TTC549 (cell line): Measurements from ENCODE around the gene RPL14.

Source experiments
- FAIRE-seq: peaks from 2 replicates; lab custom pipeline; 2012; peaks lifted over from hg19 to GRCh38; lab: Jason Lieb, UNC

RPL14 gene

DNA sequence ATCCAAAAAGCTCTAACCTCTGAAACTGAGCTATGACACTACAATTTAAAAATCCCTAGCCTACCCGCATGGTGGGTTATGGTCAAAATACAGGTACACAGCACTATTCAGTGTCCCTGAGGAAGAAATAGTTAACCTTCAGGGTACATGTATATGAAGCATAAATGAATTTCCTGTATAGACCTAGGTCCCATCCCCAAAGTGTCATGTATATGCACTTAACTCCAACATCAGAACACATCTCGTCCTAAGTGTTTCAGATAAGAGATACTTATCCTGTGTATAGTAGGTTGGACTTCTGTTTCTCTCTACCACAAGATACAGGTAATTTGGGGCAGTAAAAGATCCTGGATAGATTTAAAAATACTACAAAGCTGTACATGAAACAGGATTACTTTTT, 6.4 kb downstream of the RPL14 start:
- FAIRE-seq: no peak

GRCh38 chr3:40464339-40465110, 7.4 kb downstream of the RPL14 start:
- no peak for FAIRE-seq

GRCh38 chr3:40465111-40465407, 7.9 kb downstream of the RPL14 start:
- no peak for FAIRE-seq

- FAIRE-seq: no peak
Measured at GRCh38 chr3:40465456-40465855, 8.3 kb downstream of the RPL14 start.

- FAIRE-seq: no peak
Measured at GRCh38 chr3:40468018-40468417, 10.9 kb downstream of the RPL14 start.

DNA sequence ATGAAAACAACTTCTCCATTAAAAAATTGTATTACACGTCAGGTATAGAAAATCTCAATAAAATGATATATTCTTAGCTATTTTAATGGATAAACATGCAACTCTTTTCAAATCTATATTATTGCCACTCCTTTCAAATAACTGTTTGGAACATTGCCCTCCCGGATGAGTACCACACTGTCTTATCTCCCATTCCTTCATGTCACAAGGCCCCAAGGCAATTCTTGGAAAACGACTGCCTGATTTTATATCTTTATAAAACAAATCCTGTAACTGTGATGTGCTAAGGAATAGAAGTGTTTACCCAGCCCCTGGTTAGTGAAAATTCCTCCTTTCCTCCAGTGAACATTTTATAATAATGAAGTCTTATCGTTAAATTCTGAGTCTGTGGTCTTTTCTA, 13.6 kb downstream of the RPL14 start:
- no peak for FAIRE-seq

DNA sequence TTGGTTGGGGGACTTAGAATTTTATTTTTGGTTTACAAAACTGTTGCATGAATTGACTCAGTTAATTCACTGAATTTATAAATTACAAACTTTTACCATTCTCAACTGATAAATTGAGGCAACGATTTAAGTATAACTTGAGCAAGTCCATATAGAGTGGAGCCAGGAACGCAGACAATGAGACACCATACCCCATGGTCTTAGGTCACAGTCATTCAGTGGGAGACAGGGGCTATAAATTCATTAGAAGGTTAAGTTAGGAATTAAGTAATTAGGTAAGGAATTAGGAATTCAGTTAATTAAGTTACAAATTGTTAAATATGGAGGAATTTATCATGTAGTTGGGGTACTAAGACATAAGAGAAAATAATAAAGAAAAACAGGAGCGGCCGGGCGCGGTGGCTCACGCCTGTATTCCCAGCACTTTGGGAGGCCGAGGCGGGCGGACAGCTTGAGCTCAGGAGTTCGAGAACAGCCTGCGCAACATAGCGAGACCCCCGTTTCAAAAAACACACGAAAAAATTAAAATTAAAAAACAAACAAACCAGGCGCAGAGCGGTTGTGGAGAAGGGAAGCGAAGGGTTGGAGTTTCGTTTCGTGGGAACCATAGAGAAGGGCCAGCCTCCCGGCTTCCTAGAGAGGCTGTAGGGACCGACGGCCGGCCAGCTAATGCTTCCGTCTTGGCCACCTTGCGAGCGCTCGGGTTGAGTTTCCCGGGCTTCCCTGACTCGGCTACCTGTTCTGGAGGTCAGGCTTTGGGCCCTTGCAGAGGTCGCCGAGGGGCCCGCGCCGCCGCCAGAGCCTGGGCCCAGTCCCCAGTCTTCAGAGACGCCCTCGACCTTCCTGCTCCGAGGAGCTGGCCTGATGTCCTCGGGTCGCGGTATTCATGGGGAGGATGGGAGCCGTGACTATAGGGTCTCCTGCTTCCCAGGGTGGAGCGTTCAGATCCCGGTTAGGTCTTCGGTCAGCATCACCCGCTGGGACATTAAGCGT, 19.6 kb downstream of the RPL14 start, which contains the start of gene ZNF619:
Gene ZNF619 (plus strand): TSS at position 645 of the 993 bp plus-strand sequence. CDS start 858 bp downstream, outside the sequence.
- no peak for FAIRE-seq

DNA sequence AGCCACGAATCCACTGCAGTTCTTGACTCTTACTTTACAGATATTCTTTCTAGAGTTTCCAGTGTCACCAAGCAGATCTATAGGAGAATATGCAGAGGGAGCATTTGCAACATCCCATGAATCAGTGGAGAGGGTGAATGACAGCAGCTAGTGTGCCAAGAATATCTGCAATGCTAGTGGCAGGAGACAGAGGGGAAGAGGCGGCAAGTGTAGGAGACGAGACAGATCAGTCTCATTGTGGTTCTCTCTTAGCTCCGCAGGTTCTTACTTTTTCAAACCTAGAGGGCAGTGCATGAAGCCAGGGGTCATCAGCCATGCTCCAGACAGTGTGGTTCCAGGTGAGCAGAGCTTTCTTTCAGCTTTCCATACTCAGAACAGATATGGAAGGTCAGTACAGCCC, 20.5 kb downstream of the RPL14 start:
- FAIRE-seq: no peak

DNA sequence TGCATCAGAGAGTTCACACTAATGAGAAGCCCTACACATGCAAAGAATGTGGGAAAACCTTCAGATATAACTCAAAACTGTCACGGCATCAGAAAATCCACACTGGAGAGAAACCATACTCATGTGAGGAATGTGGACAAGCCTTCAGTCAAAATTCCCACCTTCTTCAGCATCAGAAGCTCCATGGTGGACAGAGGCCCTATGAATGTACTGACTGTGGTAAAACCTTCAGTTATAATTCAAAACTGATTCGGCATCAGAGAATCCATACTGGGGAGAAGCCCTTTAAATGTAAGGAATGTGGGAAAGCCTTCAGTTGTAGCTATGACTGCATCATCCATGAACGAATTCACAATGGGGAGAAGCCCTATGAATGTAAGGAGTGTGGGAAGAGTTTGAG, 30.0 kb downstream of the RPL14 start:
- FAIRE-seq: no peak

DNA sequence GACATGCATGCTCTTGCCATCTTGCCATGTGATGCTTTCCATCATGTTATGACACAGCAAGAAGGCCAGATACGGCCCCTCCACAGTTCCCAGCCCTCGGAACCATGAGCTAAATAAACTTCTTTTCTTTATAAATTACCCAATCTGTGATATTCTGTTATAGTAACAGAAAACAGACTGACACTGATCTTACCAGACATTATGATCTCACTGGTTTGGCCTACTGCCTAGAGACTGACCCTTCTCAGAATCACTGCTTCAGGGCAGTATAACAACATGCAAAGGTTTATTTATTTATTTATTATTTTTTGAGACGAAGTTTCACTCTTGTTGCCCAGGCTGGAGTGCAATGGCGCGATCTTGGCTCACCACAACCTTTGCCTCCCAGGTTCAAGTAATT, 33.8 kb downstream of the RPL14 start:
- no peak for FAIRE-seq

GRCh38 chr3:40494698-40495097, 37.6 kb downstream of the RPL14 start:
- FAIRE-seq: no peak

DNA sequence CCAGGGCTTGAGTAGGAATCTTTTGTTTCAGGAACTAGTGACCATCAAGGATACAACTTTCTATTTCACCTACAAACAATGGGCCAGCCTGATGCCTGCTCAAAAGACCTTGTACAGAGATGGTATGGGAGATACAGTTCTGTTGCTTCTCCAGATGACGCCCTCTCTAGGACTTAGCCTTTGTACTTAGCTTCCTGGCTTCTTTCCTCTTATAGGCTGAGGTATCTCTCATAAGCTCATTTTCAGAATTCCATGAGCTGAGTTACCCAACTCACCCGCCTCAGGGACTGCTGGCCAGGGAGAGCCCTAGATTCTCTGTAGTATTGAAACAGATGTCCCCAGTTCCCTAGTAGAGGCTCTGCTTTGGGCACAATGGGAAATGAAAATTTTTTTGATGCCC, 40.1 kb downstream of the RPL14 start:
- FAIRE-seq: no peak

DNA sequence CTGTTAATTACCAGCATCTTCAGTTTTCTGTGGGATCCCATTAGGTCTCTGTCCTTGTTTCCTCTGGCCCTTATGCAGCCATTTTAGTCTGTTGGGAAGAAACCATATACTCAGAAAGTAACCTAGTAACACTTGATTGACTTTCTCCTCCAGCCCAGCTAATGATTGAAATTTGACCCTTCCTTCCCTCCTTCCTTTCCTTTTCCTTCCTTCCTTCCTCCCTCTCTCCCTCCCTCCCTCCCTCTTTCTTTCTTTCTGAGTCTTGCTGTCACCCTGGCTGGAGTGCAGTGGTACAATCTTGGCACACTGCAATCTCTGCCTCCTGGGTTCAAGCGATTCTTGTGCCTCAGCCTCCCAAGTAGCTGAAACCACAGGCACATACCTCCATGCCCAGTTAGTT, 42.8 kb downstream of the RPL14 start:
- FAIRE-seq: no peak

DNA sequence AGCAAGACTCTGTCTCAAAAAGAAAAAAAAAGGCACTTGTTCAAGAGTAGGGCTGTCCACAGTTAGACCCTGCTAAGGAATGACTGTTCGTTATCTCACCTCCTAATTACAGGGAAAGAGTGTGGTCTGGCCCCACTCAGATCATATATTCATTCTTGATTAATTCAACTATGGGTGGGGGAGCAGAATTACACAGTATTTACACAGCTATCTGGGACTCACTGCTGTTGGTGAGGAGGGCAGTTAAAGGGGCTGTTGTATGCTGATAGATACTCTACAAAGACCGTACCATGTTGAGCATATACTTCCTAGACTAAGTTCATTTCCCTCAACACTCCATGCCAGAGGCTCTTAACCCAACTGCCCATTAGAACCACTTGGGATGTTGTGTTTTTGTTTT, 44.9 kb downstream of the RPL14 start:
- FAIRE-seq: no peak

DNA sequence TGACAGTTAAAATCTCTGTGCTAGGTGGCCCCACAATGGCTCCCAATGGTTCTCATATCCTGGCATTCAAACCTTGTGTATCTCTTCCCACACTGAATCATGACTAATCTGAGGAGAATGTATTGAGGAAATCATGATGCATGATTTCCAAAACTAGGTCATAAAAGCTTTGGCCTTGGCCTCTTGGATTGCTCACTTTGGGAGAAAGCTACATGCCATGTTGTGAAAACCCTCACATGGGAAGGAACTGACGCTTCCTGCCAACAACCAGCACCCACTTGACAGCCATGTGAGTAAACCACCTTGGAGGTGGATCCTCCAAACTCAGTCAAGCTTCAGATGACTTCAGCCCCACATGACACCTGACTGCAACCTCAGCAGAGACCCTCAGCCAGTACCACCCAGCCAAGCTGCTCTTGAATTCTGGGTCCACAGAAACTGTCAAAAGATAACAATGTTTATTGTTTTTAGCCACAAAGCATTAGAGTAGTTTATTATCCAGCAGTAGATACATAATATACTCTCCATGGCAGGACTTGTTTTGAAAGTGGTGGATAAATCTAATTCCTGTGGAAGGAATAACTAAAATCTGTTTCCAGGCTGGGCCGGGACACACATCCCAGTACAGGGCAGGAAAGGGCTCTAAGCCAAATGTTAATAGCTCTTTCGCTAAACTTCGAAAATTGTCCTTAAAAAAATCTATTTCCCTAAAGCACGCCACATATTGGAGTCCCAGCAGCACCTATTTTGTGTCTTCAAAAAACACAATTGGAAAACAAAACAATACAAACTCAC, 47.7 kb downstream of the RPL14 start:
- FAIRE-seq: no peak

DNA sequence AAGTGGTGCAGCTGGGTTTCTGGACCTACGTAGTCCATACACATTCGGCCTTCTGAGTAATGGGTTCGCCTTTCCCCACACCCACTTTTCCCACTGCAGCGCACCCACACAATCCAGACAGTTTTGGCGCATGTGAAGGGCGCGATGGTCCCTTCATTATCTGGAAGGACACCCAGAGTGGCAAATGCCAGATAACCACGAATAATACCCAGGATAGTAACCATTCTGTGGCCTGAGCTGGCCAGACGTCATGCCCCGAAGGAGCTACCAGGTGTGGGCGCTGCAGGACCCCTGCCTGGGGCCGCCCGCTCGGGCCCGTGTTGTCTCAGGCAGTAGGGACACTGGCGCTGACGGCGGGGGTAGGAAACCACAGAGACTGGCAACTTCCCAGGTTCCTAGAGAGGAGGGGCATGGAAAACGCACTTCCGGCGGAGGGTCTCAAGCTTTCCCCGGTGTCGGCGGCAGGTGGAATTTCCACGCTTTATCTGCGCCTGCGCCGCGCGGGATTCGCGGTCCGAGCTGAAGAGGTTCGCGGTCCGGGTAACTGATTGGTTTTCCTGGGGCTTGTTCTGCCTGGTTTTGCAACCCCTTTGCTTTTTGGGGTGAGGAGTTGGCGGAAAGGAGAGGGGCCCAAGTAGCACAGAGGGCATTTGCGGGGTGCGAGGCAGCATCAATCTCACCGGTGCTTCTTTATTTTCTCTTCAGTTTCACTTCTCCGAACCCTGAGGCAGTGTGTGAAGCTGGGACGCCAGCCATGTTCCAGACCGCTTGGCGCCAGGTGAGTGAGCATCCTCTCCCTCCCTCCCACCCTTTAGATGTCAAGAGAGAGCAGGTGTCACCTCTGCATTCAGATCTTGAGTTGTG, 48.7 kb downstream of the RPL14 start, which contains the start of gene ZNF620:
Gene ZNF620 (plus strand): TSS at position 441 of the 864 bp plus-strand sequence. CDS start 314 bp downstream, at position 755.
- FAIRE-seq: no peak

DNA sequence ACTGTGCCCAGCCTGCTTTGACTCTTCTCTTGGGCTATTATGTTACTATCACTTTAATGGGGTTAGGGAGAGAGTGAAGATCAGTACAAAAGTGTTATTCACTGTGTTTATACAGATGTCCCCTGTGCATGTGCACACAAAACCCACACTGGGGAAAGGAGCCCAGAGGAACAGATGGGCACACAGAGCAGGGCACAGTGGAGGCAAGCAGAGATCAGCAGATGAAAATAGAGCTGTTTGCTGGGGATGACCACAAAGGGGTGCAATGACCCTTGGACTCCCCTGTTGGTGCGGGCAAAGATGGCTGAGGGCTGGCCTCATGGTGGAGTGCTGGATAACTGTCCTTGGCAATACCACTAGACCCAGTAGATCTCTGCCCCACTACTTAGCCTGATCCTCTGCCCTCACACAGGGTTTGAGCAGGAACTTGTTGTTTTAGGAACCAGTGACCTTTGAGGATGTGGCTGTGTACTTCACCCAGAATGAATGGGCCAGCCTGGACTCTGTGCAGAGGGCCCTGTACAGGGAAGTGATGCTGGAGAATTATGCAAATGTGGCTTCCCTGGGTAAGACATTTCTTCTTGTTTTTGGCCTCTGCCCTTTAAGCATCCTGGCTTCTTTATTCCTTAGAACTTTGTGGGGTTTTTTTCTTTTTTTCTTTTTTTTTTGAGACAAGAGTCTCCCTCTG, 54.0 kb downstream of the RPL14 start:
- FAIRE-seq: no peak

GRCh38 chr3:40516201-40516600, 59.1 kb downstream of the RPL14 start:
- FAIRE-seq: no peak

- no peak for FAIRE-seq
Measured at GRCh38 chr3:40518067-40518466, 60.9 kb downstream of the RPL14 start.
